Hematopoietic multipotent progenitor cell treated with erythropoietin and hydrocortisone succinate and interleukin-3 and kit ligand, for 17 days (in vitro differentiated cells): ENCODE data around the gene PATE1.

Source experiments
- DNase-seq: peaks from one replicate; pipeline ENCODE4 v3.0.0-alpha.2; 2015; ENCODE audit warnings: low spot score

Gene PATE1

GRCh38 chr11:125790825-125791224 lies 44.7 kb downstream of the PATE1 start:
- no peak for DNase-seq

- no peak for DNase-seq
These were observed 51.6 kb downstream of the PATE1 start for GRCh38 chr11:125797641-125798040.
